Adrenal gland (tissue), 5 donors: ENCODE data around the gene RAB43.

Experiments
- CTCF ChIP-seq, 6 experiments: fragments of 450-650 bp in 4 of 6; fragments of 200-600 bp in 2 of 6; sonication (generic) in 1 of 6; IDR thresholded peaks; 1 replicate in 5 of 6; 2 replicates in 1 of 6; pipeline versions ENCODE4 v1.5.1 to v1.8.0; 2016 to 2021; ENCODE audit warnings: antibody characterized with exemption in 6 of 6, mild to moderate bottlenecking in 2 of 6, moderate library complexity in 1 of 6
- POLR2A ChIP-seq, 2 donors: fragments of 450-650 bp; IDR thresholded peaks; one replicate each; pipeline ENCODE4 v1.6.1; 2017; ENCODE audit warnings: antibody characterized with exemption in 2 of 2, mild to moderate bottlenecking in 2 of 2, moderate library complexity in 1 of 2
- donor health status: DM: no; HTN: no; CAD: no.

GRCh38 chr3:129100274-129100673, 21.3 kb downstream of the RAB43 start:
- TF ChIP-seq CTCF (IDR thresholded peaks at IDR 0.05) (no peak), POLR2A (IDR thresholded peaks at IDR 0.05) (no peak)
